HUES64 (cell line): ENCODE data around the gene ZNF574.
"Not testable (repeated sequence)": the region's sequence is repeated elsewhere in the genome, so short reads cannot be mapped to it uniquely, and the experiment has no call there.

Experiments
- H3K27ac ChIP-seq: 2 replicates; pipeline ENCODE4 v1.7.0; 2013; ENCODE audit warnings: low read depth, low read length, inconsistent platforms
- H3K27me3 ChIP-seq: 2 replicates; pipeline ENCODE4 v1.6.1; 2013; ENCODE audit warnings: mild to moderate bottlenecking, low read length; ENCODE audit not compliant: insufficient read depth
- H3K36me3 ChIP-seq: 2 replicates; pipeline ENCODE4 v1.6.1; 2013; ENCODE audit warnings: mild to moderate bottlenecking, low read length; ENCODE audit not compliant: insufficient read depth
- H3K4me1 ChIP-seq: 2 replicates; pipeline ENCODE4 v1.6.1; 2013; ENCODE audit warnings: mild to moderate bottlenecking, low read length, moderate library complexity; ENCODE audit not compliant: insufficient read depth
- H3K4me3 ChIP-seq: 2 replicates; pipeline ENCODE4 v1.5.1; 2013; ENCODE audit warnings: mild to moderate bottlenecking, low read length, moderate library complexity
- H3K9ac ChIP-seq: 2 replicates; pipeline ENCODE4 v1.6.1; 2013; ENCODE audit warnings: mild to moderate bottlenecking, low read depth, low read length
- H3K9me3 ChIP-seq: 2 replicates; pipeline ENCODE4 v1.6.1; 2013; ENCODE audit warnings: low read depth, low read length; ENCODE audit not compliant: insufficient read depth
- WGBS: fragments of 150-250, 120-280 bp; methylation state at CpG from one replicate; pipeline ENCODE4 v1.1.7; 2013; ENCODE audit warnings: missing lambda C conversion rate; 5-methylcytosine and 5-hydroxymethylcytosine counted together

Gene ZNF574

DNA sequence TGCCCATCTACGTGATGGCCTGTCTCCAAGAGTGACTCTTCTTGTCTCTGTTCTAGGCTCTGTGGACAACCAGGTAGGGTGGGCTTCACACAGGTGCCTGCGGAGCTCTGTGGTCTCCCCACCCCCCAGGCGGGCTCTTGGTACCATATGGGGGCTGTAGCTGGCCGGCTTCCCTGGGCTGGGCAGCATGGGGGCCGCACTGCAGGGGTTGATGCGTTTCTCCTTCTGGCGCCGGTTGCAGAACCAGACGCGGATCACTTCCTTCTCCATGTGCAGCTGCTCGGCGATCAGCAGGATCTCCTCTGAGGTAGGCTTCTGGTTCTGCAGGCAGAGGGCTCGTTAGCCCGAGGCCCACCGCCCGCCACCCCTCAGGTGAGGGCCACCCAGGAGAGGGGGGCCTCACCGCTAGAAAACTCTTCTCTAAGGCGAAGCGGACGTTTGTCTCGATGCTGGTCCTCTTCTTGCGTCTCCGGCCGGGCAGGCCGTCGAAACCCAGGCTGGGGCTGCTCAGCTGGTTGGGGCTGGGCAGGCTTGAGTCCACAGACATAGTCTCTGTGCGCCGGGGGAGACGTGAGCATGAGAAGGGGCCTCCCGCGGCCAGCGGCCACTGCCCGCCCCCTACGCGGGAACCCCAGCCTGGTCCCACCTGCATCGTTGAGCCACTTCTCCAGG, 19.3 kb downstream of the ZNF574 start:
- Histone ChIP-seq H3K36me3 (no peaks in the 10 kb centered on the region), H3K9ac (no peak overlapping the region), H3K27me3 (no peaks in the 10 kb centered on the region), H3K27ac (no peak overlapping the region), H3K9me3 (no peaks in the 10 kb centered on the region), H3K4me1 (peaks cover 6% of the 10 kb centered on the region; the same call in 1 of the 2 replicates), H3K4me3 (peak overlapping the region; percentile 34; the same call in 1 of the 2 replicates)
- WGBS, result 93% methylated on average over 36 of the region's 36 CpGs

DNA sequence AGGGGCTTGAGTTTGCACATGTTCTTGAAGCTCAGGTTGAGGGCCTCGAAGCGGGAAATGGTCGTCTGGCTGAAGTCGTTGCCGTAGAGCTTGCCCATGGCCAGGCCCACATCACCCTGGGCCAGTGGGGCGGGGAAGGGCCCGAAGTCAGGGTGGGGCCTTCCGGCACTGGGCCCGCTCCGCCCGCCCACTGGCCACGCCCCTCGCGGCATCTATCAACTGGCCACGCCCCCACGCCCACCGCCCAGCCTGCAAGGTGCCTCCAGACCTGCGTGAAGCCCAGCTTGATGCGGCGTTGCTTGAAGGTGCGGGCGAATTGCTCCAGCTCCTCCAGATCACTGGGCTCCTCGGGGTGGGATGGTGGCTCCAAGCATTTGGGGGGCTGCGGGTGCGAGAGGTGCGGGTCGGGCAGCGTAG, 19.9 kb downstream of the ZNF574 start:
- Histone ChIP-seq H3K9me3 (no peaks in the 10 kb centered on the region), H3K27me3 (no peaks in the 10 kb centered on the region), H3K36me3 (no peaks in the 10 kb centered on the region), H3K4me3 (peak overlapping the region; percentile 34; the same call in 1 of the 2 replicates), H3K4me1 (peaks cover 6% of the 10 kb centered on the region; the same call in 1 of the 2 replicates), H3K27ac (no peak overlapping the region), H3K9ac (no peak overlapping the region)
- WGBS, result 53% methylated on average over 28 of the region's 28 CpGs

DNA sequence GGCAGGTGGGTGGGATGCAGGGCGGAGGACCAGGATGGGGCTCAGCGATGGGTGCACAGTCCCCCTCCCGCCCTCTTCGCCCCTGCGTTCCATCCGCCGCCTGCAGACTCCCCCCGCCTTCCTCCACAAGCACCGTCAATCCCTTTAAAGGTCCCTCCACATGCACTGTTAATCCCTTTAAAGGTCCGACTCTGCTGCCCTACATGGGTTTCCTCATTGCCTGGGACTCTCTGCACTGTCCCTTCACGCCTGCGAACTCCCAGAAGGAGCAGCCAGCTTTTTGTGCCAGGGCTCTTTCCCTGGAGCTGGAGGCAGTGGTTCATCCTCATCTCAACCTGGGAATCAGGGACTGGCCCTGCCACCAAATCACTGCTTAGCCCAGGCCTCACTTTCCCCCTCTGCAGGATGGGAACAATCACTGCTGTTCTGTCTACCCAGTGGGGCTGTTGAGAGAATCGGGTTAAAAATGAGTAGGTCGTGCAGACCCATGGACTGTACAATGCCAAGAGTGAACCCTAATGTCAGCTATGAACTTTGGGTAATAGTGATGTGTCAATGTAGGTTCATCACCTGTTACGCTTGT, 20.4 kb downstream of the ZNF574 start:
- Histone ChIP-seq H3K36me3 (no peaks in the 10 kb centered on the region), H3K27me3 (no peaks in the 10 kb centered on the region), H3K9me3 (no peaks in the 10 kb centered on the region), H3K27ac (no peak overlapping the region), H3K9ac (no peak overlapping the region), H3K4me3 (peak overlapping the region; percentile 34; the same call in 1 of the 2 replicates), H3K4me1 (peaks cover 6% of the 10 kb centered on the region; the same call in 1 of the 2 replicates)
- 81% methylated on average over 15 of the region's 15 CpGs for WGBS

DNA sequence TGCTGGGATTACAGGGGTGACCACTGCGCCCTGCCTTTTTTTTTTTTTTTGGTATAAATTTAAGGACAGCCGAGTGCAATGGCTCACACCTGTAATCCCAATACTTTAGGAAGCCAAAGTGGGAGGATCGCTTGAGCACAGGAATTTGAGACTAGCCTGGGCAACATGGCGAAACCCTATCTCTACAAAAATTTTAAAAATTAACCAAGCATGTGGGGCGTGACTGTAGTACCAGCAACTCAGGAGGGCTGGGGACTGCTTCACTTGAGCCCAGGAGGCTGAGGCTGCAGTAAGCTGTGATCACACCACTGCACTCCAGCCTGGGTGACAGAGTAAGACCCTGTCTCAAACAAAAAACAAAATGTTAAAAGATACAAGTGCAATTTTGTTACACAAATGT, 21.5 kb downstream of the ZNF574 start:
- Histone ChIP-seq H3K27me3 (no peaks in the 10 kb centered on the region), H3K4me1 (peaks cover 6% of the 10 kb centered on the region; the same call in 1 of the 2 replicates), H3K36me3 (no peaks in the 10 kb centered on the region), H3K9me3 (no peaks in the 10 kb centered on the region), H3K27ac (no peak overlapping the region), H3K9ac (no peak overlapping the region), H3K4me3 (no peak overlapping the region)
- 93% methylated on average over 5 of the region's 5 CpGs for WGBS

DNA sequence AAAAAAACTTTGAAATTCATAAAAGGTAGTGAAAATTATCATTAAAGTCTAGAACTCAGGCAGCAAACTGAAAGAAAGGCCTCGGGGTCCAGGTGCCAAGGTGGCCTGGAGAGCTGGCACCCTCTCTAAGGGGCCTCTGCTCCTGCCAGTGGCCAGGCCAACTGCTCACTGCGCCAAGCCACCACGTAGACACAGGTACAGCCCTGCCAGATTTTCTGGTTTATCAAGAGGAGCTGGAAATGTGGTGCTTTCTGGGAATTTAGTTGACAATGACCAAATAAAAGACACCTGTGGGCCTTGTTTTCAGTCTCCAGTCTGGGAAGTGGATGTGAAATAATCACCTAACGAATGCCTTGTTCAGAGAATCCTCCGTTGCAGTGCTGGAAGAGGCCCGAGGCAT, 22.8 kb downstream of the ZNF574 start:
- Histone ChIP-seq H3K36me3 (no peaks in the 10 kb centered on the region), H3K9me3 (no peaks in the 10 kb centered on the region), H3K4me3 (no peak overlapping the region), H3K4me1 (peaks cover 6% of the 10 kb centered on the region; the same call in 1 of the 2 replicates), H3K27ac (no peak overlapping the region), H3K27me3 (no peaks in the 10 kb centered on the region), H3K9ac (no peak overlapping the region)
- 90% methylated on average over 6 of the region's 6 CpGs for WGBS

DNA sequence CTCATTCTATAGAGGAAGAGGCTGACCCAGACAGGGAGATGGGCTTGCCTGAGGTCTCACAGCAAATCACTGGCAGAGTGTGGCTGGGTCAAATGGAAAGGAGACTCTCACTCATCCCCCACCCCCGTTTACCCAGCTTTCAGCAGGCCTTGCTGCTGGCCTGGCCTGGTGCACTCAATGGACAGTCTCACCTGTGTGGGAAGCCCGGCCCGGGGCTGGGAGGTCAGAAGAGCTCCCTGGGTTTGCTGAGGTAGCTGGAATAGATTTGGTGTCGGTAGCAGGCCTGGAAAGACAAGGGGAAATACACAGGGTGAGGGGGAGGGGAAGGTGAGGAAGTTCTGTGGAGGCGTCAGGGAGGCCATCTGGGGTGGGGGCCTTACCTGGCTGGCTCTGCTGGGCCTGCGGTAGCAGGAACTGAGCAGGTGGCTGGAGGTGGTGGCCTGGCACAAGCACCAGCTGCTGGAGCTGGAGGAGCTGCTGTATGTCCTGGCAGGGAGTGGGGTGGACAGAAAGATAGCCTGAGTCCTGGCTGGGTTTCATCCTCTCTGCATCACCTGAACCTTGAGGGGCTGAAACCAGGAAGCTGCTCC, 23.5 kb downstream of the ZNF574 start:
- WGBS, result 72% methylated on average over 6 of the region's 6 CpGs
- Histone ChIP-seq H3K4me3 (no peak overlapping the region), H3K9me3 (no peaks in the 10 kb centered on the region), H3K4me1 (peaks cover 6% of the 10 kb centered on the region; the same call in 1 of the 2 replicates), H3K27ac (no peak overlapping the region), H3K36me3 (no peaks in the 10 kb centered on the region), H3K27me3 (no peaks in the 10 kb centered on the region), H3K9ac (no peak overlapping the region)

DNA sequence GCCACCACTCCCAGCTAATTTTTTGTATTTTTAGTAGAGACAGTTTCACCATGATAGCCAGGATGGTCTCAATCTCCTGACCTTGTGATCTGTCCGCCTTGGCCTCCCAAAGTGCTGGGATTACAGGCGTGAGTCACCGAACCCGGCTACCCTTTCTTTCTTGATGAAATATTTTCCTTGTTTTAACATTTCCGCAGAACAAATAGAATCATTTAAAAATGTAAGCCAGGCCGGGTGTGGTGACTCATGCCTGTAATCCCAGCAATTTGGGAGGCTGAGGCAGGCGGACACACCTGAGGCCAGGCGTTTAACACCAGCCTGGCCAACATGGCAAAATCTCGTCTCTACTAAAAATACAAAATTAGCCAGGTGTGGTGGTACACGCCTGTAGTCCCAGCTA, 24.3 kb downstream of the ZNF574 start:
- WGBS, result 95% methylated on average over 10 of the region's 10 CpGs
- H3K36me3 ChIP-seq, H3K4me1 ChIP-seq, H3K9me3 ChIP-seq, H3K4me3 ChIP-seq, H3K27ac ChIP-seq, H3K9ac ChIP-seq, H3K27me3 ChIP-seq: not testable (repeated sequence)

DNA sequence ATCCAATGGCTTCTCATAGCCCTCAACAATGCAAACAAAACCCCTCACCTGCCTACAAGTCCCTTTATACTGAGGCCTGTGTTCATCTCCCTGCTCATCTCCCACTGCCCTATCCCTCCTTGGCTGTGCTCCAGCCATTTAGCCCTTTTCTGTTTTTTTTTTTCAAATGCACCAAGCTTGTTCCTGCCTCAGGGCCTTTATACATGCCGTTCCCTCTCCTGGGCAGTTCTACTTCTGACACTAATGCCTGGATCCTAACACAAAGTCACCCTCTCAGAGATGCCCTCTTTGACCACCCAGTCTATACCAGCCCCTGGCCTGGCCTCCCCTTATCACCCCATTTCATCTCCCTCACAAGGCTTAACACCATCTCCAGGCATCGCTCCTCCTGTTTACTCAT, 26.9 kb downstream of the ZNF574 start:
- Histone ChIP-seq H3K36me3 (no peaks in the 10 kb centered on the region), H3K9ac (no peak overlapping the region), H3K9me3 (no peaks in the 10 kb centered on the region), H3K4me3 (no peak overlapping the region), H3K4me1 (0 out of 2 replicates have a peak, but pooled peaks cover 6% of the 10 kb centered on the region), H3K27me3 (no peaks in the 10 kb centered on the region), H3K27ac (no peak overlapping the region)
- 93% methylated on average over 2 of the region's 2 CpGs for WGBS

DNA sequence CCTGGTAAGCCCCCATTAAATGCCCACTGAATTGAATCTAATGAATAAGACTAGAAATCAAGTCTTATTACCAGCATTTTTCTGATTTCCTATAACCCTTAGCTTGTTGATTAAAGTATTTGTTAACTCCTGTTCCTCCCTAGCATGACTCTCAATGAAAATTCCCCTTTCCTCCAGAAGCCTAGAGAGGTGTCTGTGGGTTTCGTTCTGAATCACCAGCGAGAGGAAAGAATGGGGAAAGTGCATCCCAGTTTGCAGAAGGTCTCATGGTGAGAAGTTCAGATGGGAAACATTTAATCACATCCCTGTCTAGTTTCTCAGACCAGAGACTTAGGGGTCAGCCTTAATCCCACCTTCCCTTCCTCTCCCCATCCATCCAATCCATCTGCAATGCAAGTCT, 29.4 kb downstream of the ZNF574 start:
- H3K27ac ChIP-seq, result no peak overlapping the region
- H3K4me1 ChIP-seq, result peaks cover 3% of the 10 kb centered on the region
- WGBS, result 83% methylated on average over 2 of the region's 2 CpGs
- no peak overlapping the region for H3K4me3 ChIP-seq
- H3K9me3 ChIP-seq, result no peaks in the 10 kb centered on the region
- no peaks in the 10 kb centered on the region for H3K27me3 ChIP-seq
- H3K9ac ChIP-seq, result no peak overlapping the region
- no peaks in the 10 kb centered on the region for H3K36me3 ChIP-seq

DNA sequence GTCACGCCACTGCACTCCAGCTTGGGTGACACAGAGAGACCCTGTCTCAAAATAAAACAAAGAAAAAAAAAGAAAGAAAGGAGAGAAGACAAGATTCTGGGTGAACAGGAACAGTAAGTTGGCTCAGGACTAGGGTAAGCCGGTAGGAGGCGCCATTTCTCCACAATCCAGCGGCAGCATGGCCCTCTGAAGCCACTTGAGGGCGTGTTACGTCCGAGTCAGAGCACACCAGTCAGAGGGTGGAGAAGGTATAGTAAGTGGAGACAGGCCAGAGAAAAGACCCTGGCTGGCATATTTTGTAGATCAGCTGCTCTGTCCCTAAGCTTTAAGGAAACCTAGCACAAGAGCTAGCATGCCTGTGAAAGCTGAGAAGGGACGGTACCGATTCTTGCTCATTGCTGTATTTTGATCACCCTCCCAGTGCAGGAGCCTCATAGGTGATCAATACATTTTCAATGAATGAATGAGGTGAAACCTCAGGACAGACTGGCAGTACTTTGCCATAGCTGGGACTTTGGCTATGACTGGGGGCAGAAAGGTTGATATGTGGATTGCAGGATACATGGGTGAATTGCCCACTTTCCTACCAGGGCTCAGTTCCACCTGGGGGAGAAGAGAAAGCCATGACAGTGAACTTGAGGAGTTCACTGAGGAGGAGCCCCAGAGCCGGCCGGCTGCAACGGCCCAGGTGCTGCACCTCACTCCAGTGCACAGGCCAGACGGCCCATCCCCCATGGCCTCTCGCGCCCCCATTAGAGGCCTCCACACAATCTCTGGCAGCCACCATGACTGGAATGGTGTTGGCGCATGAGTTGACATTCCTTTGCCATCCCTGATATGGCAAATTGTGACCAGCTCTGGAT, 32.8 kb downstream of the ZNF574 start:
- H3K4me1 ChIP-seq, result peaks cover 13% of the 10 kb centered on the region
- H3K4me3 ChIP-seq, result no peak overlapping the region
- H3K27ac ChIP-seq, result no peak overlapping the region
- WGBS, result 40% methylated on average over 16 of the region's 16 CpGs
- H3K9ac ChIP-seq, result no peak overlapping the region
- no peaks in the 10 kb centered on the region for H3K36me3 ChIP-seq
- H3K9me3 ChIP-seq, result no peaks in the 10 kb centered on the region
- no peaks in the 10 kb centered on the region for H3K27me3 ChIP-seq

DNA sequence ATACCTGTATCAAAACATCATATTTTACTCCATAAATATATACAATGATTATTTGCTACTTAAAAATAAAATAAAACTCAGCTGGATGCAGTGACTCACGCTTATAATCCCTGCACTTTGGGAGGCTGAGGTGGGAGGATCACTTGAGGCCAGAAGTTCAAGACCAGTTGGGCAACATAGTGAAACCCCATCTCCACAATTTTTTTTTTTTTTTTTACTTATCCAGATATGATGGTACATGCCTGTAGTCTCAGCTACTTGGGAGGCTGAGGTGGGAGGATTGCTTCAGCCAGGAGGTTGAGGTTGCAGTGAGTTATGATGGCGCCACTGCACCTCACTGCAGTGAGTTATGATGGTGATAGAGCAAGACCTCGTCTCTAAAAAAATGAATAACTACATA, 33.9 kb downstream of the ZNF574 start:
- Histone ChIP-seq H3K27me3 (no peaks in the 10 kb centered on the region), H3K36me3 (no peaks in the 10 kb centered on the region), H3K4me1 (peaks cover 21% of the 10 kb centered on the region), H3K4me3 (no peak overlapping the region), H3K9ac (no peak overlapping the region), H3K27ac (no peak overlapping the region), H3K9me3 (no peaks in the 10 kb centered on the region)
- 94% methylated on average over 2 of the region's 3 CpGs for WGBS
